SU-DHL-6 (cell line): ENCODE results near the gene NRSN2.

ENCODE experiments used
- H2AFZ ChIP-seq: fragments of 200-600 bp; sonication (generic); 2 replicates; pipeline ENCODE4 v1.6.1; 2014; ENCODE audit warnings: low read depth, mild to moderate bottlenecking, moderate library complexity, mixed read lengths, antibody characterized with exemption, low read length; ENCODE audit not compliant: severe bottlenecking
- H3F3A ChIP-seq: fragments of 200-600 bp; shearing (Covaris generic); 2 replicates; pipeline ENCODE4 v1.6.0; 2016; ENCODE audit warnings: antibody characterized with exemption, mild to moderate bottlenecking; ENCODE audit not compliant: insufficient read depth
- H3K27ac ChIP-seq: fragments of 200-600 bp; sonication (generic); 2 replicates; pipeline ENCODE4 v1.5.1; 2016; ENCODE audit warnings: low read depth, mild to moderate bottlenecking, low read length, moderate library complexity, mixed read lengths
- H3K27me3 ChIP-seq: fragments of 200-600 bp; sonication (generic), shearing (Covaris generic); 2 replicates; pipeline ENCODE4 v1.6.0; 2014; ENCODE audit warnings: mild to moderate bottlenecking, low read length
- H3K36me3 ChIP-seq: fragments of 200-600 bp; sonication (generic); 2 replicates; pipeline ENCODE4 v1.6.1; 2014; ENCODE audit warnings: mild to moderate bottlenecking, low read length, mixed read lengths
- H3K4me2 ChIP-seq: fragments of 300-600, 200-600 bp; shearing (Covaris generic), sonication (generic); 2 replicates; pipeline ENCODE4 v1.6.0; 2014; ENCODE audit warnings: low read length, low read depth, mild to moderate bottlenecking; ENCODE audit not compliant: poor library complexity, severe bottlenecking
- H3K4me3 ChIP-seq: fragments of 200-600 bp; sonication (generic); 2 replicates; pipeline ENCODE4 v1.5.1; 2014; ENCODE audit warnings: antibody characterized with exemption, low read length, mild to moderate bottlenecking, mixed read lengths; ENCODE audit not compliant: insufficient read depth, poor library complexity, severe bottlenecking
- H3K79me2 ChIP-seq: fragments of 200-600 bp; sonication (generic); 2 replicates; pipeline ENCODE4 v1.6.1; 2014; ENCODE audit warnings: mild to moderate bottlenecking, low read length, moderate library complexity; ENCODE audit not compliant: insufficient read depth
- H3K9ac ChIP-seq: fragments of 200-600 bp; sonication (generic); 2 replicates; pipeline ENCODE4 v1.7.0; 2014; ENCODE audit warnings: mild to moderate bottlenecking, low read length
- H3K9me2 ChIP-seq: fragments of 200-600 bp; sonication (generic); replicated peaks from 2 replicates; pipeline ENCODE4 v1.6.1; 2014; ENCODE audit warnings: low read length; ENCODE audit not compliant: insufficient read depth
- H3K9me3 ChIP-seq: fragments of 200-600 bp; sonication (generic); 2 replicates; pipeline ENCODE4 v1.6.1; 2014; ENCODE audit warnings: low read length, mixed read lengths; ENCODE audit not compliant: insufficient read depth
- H4K20me1 ChIP-seq: fragments of 200-600 bp; sonication (generic); 2 replicates; pipeline ENCODE4 v1.6.1; 2014; ENCODE audit warnings: low read depth, mild to moderate bottlenecking, antibody characterized with exemption, low read length, moderate library complexity, mixed read lengths
- EZH2phosphoT487 ChIP-seq: fragments of 200-600 bp; sonication (generic), shearing (Covaris generic); conservative IDR thresholded peaks from 2 replicates; pipeline ENCODE4 v1.6.1; 2018; ENCODE audit warnings: mild to moderate bottlenecking, antibody characterized with exemption, low read length, moderate library complexity, mixed read lengths
- TF ChIP-seq, protein P1 (sequence below): fragments of 200-600 bp; sonication (generic); IDR thresholded peaks from one replicate; pipeline ENCODE4 v1.5.1; 2017; ENCODE audit warnings: antibody characterized with exemption, mild to moderate bottlenecking, low read length, moderate library complexity; ENCODE audit not compliant: insufficient read depth, poor library complexity, severe bottlenecking

The NRSN2 gene

DNA sequence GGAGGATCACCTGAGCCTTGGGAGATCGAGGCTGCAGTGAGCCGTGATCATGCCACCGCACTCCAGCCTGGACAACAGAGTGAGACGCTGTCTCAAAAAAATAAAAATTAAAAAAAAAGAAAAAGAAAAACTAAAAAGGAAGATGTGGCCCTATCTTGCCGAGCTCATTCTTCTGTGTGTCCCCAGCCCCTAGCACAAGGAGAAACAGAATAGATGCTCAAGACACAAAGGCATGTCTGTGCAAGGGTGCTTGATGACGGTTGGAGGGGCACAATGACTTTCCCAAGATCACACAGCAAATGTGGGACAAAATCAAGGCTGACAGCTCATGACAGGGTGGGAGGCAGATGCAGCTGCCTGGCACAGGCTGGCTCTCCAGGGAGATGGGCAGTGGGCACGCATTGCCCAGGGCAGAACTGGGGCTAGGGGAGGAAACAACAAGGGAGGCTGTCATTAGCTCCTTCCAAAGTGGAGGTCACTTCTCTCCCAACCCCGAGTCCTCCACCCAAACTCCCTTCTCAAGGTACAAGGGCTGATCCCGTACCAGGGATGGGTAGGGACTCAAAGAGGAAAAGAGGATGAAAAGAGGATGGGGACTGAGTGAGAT lies 775 bp upstream of the NRSN2 start:
- H3K9me3 ChIP-seq, result no peaks in the 10 kb centered on the region
- H3K36me3 ChIP-seq, result no peaks in the 10 kb centered on the region
- peak overlapping the region; percentile 83 for H3K4me2 ChIP-seq
- TF ChIP-seq, protein P1, sequence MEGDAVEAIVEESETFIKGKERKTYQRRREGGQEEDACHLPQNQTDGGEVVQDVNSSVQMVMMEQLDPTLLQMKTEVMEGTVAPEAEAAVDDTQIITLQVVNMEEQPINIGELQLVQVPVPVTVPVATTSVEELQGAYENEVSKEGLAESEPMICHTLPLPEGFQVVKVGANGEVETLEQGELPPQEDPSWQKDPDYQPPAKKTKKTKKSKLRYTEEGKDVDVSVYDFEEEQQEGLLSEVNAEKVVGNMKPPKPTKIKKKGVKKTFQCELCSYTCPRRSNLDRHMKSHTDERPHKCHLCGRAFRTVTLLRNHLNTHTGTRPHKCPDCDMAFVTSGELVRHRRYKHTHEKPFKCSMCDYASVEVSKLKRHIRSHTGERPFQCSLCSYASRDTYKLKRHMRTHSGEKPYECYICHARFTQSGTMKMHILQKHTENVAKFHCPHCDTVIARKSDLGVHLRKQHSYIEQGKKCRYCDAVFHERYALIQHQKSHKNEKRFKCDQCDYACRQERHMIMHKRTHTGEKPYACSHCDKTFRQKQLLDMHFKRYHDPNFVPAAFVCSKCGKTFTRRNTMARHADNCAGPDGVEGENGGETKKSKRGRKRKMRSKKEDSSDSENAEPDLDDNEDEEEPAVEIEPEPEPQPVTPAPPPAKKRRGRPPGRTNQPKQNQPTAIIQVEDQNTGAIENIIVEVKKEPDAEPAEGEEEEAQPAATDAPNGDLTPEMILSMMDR, result no peak
- no peak for TF ChIP-seq EZH2phosphoT487
- H3K27me3 ChIP-seq, result no peaks in the 10 kb centered on the region
- no peaks in the 10 kb centered on the region for H3K79me2 ChIP-seq
- no peak overlapping the region for H3K4me3 ChIP-seq
- H3K9me2 ChIP-seq, result no peaks in the 10 kb centered on the region
- H2AFZ ChIP-seq, result no peak overlapping the region
- H3K9ac ChIP-seq, result peak overlapping the region; percentile 69; the same call in 1 of the 2 replicates
- no peaks in the 10 kb centered on the region for H4K20me1 ChIP-seq
- no peak overlapping the region for H3K27ac ChIP-seq
- no peaks in the 10 kb centered on the region for H3F3A ChIP-seq

DNA sequence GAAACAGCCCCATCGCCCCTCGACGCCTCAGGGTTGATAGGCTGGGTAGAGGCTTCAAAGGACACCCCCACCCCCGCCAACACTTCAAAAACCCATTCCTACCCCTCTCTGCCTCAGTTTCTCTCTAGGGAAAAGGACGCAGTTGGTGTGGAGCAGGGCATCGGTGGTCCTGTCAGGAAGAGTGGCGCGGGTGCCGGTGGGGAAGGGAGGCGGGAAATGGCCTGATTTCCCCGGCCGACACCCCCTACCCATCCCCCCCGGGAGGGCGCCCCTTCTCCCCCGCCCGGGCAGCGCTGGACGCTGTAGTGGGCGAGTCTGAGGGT lies 367 bp downstream of the NRSN2 start:
- Histone ChIP-seq H3K9me3 (no peaks in the 10 kb centered on the region), H3K27ac (no peak overlapping the region), H3K36me3 (no peaks in the 10 kb centered on the region), H3K9me2 (no peaks in the 10 kb centered on the region), H3K4me3 (peak overlapping the region; percentile 78), H3K27me3 (no peaks in the 10 kb centered on the region), H3K9ac (peak overlapping the region; percentile 69), H3F3A (no peaks in the 10 kb centered on the region), H3K4me2 (peak overlapping the region; percentile 83), H2AFZ (peak overlapping the region; percentile 92), H4K20me1 (no peaks in the 10 kb centered on the region), H3K79me2 (no peaks in the 10 kb centered on the region)
- no peak for TF ChIP-seq EZH2phosphoT487
- TF ChIP-seq, protein P1, result no peak

DNA sequence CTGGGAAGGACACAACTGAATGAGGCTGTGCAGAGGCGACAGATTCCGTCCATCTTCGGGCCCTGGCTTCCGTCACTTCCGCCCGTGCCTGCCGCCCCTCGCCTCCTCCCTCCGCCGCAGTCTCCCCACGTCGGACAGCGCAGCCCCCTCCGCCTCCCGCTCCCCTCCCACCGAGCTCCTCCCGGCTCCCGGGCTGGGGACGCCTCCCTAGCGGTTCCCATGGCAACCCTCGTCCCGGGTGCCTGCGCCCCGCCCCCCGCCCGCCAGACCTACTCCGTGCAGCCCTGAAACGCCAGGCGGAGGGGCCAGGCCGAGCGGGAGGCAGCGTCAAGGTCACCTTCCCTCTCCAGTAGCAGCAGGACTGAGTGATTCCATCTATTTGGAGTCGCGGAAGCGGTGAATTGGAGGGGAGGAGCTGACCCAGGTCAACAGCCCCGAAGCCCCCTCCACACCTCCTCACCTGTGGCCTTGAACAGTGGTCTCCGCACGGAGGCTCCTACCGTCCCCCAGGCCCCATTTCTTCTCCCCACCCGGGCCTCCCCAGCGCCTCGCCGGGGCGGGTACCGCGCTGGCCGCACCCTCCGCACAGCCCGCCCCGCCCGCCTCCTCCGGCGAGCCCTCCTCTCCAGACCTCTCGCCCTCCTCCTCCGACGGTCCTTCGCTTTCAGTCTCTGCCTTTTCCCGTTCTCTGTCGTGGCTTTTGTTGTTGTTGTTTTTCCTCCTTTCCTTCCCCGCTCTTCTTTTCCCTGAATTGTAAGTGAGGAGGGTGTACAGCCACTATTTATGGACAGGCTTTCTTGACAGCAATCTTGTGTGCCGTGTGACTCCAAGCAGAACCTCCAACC lies 951 bp downstream of the NRSN2 start:
- Histone ChIP-seq H3K79me2 (no peaks in the 10 kb centered on the region), H3K9ac (peak overlapping the region; percentile 69), H3K4me3 (peak overlapping the region; percentile 78), H2AFZ (peak overlapping the region; percentile 92), H3K9me3 (no peaks in the 10 kb centered on the region), H3F3A (no peaks in the 10 kb centered on the region), H3K4me2 (peak overlapping the region; percentile 83), H3K27ac (peak overlapping the region; percentile 39), H3K36me3 (no peaks in the 10 kb centered on the region), H3K27me3 (no peaks in the 10 kb centered on the region), H4K20me1 (no peaks in the 10 kb centered on the region), H3K9me2 (no peaks in the 10 kb centered on the region)
- TF ChIP-seq, protein P1, result no peak
- no peak for TF ChIP-seq EZH2phosphoT487
